H1 (cell line): Measurements from ENCODE around the gene ISY1. TPM values are rescaled to one million over a fixed set of nuclear protein-coding genes. Genes with fewer than 3 reads are reported as not detected.
"Not testable (repeated sequence)": the region's sequence is repeated elsewhere in the genome, so short reads cannot be mapped to it uniquely, and the experiment has no call there.

ENCODE experiments used
- CTCF ChIA-PET: fragments of 300-600 bp; sonication (Branson Sonifier 250); formaldehyde crosslinking; loops from one replicate; lab custom pipeline; 2021; ENCODE audit not compliant: partially characterized antibody; lab: Charles Lee
- POLR2A ChIA-PET: fragments of 300-600 bp; sonication (Branson Sonifier 250); formaldehyde crosslinking; loops from one replicate; lab custom pipeline; 2021; ENCODE audit warnings: inconsistent platforms; ENCODE audit not compliant: partially characterized antibody; lab: Charles Lee
- DNase-seq, 2 experiments: peaks; one replicate each; pipeline versions ENCODE4 v3.0.0 to v3.0.0-alpha.2; 2010 to 2022; ENCODE audit warnings: low spot score in 2 of 2, low read depth in 1 of 2, mixed read lengths in 1 of 2
- FAIRE-seq: peaks from 2 replicates; lab custom pipeline; 2011; peaks lifted over from hg19 to GRCh38; lab: Jason Lieb, UNC
- H2AFZ ChIP-seq: 2 replicates; pipeline ENCODE4 v1.8.1; 2012; ENCODE audit warnings: low read length, inconsistent platforms
- H2AK5ac ChIP-seq: 2 replicates; pipeline ENCODE4 v1.6.1; 2013; ENCODE audit warnings: low read depth, low read length
- H2BK120ac ChIP-seq: replicated peaks from 2 replicates; pipeline ENCODE3; 2013; ENCODE audit warnings: low read depth, low read length, inconsistent platforms
- H2BK12ac ChIP-seq: 2 replicates; pipeline ENCODE4 v1.6.1; 2013; ENCODE audit warnings: low read depth, low read length
- H2BK15ac ChIP-seq: 2 replicates; pipeline ENCODE4 v1.6.1; 2013; ENCODE audit warnings: low read length
- H2BK20ac ChIP-seq: 2 replicates; pipeline ENCODE4 v1.6.1; 2013; ENCODE audit warnings: low read length
- H2BK5ac ChIP-seq: 2 replicates; pipeline ENCODE4 v1.6.1; 2013; ENCODE audit warnings: low read depth, low read length
- H3K14ac ChIP-seq: 2 replicates; pipeline ENCODE4 v1.6.1; 2013; ENCODE audit warnings: inconsistent platforms; ENCODE audit not compliant: insufficient read length
- H3K18ac ChIP-seq: 2 replicates; pipeline ENCODE4 v1.6.1; 2013; ENCODE audit warnings: low read length; ENCODE audit errors: extremely low read depth
- H3K23ac ChIP-seq: 2 replicates; pipeline ENCODE4 v1.6.1; 2013; ENCODE audit warnings: inconsistent platforms; ENCODE audit not compliant: insufficient read length
- H3K23me2 ChIP-seq: 2 replicates; pipeline ENCODE4 v1.6.1; 2013; ENCODE audit warnings: low read depth, low read length
- H3K27ac ChIP-seq: 2 replicates; pipeline ENCODE4 v1.6.1; 2011; ENCODE audit warnings: low read depth, low read length, inconsistent platforms
- H3K27me3 ChIP-seq, 4 experiments: replicated peaks in 1 of 4; 1 replicate in 1 of 4; 2 replicates in 3 of 4; pipeline versions ENCODE4 v1.6.1 to v1.8.1; 2011 to 2013; ENCODE audit warnings: low read length in 3 of 4, mild to moderate bottlenecking in 3 of 4, inconsistent platforms in 2 of 4, mixed read lengths in 2 of 4, moderate library complexity in 1 of 4; ENCODE audit not compliant: control insufficient read depth in 3 of 4, insufficient read depth in 3 of 4; ENCODE audit errors: extremely low read depth in 1 of 4
- H3K36me3 ChIP-seq, 4 experiments: 2 replicates each; pipeline versions ENCODE4 v1.6.1 to v1.8.1; 2011 to 2013; ENCODE audit warnings: mild to moderate bottlenecking in 4 of 4, low read length in 3 of 4, moderate library complexity in 2 of 4, control low read depth in 1 of 4, inconsistent platforms in 1 of 4; ENCODE audit not compliant: insufficient read depth in 4 of 4, control insufficient read depth in 2 of 4
- H3K4ac ChIP-seq: replicated peaks from 2 replicates; pipeline ENCODE3; 2013; ENCODE audit warnings: low read length, low read depth, mixed read lengths, inconsistent platforms; ENCODE audit not compliant: insufficient read length
- H3K4me1 ChIP-seq, 4 experiments: replicated peaks in 1 of 4; 1 replicate in 1 of 4; 2 replicates in 3 of 4; pipeline versions ENCODE4 v1.6.1 to v1.8.1; 2011 to 2013; ENCODE audit warnings: low read length in 3 of 4, inconsistent platforms in 2 of 4, mixed read lengths in 1 of 4; ENCODE audit not compliant: insufficient read depth in 4 of 4, control insufficient read depth in 3 of 4
- H3K4me2 ChIP-seq, 2 experiments: 2 replicates each; pipeline versions ENCODE4 v1.6.1 to v1.8.1; 2011 to 2013; ENCODE audit warnings: low read depth in 2 of 2, low read length in 2 of 2, control low read depth in 1 of 2, inconsistent platforms in 1 of 2, mild to moderate bottlenecking in 1 of 2; ENCODE audit not compliant: insufficient read depth in 1 of 2
- H3K4me3 ChIP-seq, 4 experiments: fragments of 200-600, 300-600 bp in 1 of 4; sonication (generic), shearing (Covaris generic), sonication (Bioruptor Twin) in 1 of 4; 2 replicates each; pipeline versions ENCODE4 v1.5.1 to v1.8.1; 2011 to 2016; ENCODE audit warnings: low read length in 4 of 4, low read depth in 3 of 4, control low read depth in 2 of 4, inconsistent platforms in 2 of 4, mild to moderate bottlenecking in 2 of 4, mixed read lengths in 1 of 4, moderate library complexity in 1 of 4; ENCODE audit not compliant: insufficient read depth in 2 of 4; ENCODE audit errors: extremely low read depth in 1 of 4
- H3K56ac ChIP-seq: replicated peaks from 2 replicates; pipeline ENCODE3; 2013; ENCODE audit warnings: low read depth, mild to moderate bottlenecking, mixed read lengths, low read length, inconsistent platforms; ENCODE audit not compliant: insufficient read length
- H3K79me1 ChIP-seq: 2 replicates; pipeline ENCODE4 v1.6.1; 2013; ENCODE audit warnings: low read depth, low read length, control low read depth
- H3K79me2 ChIP-seq, 2 experiments: 2 replicates each; pipeline versions ENCODE4 v1.6.1 to v1.8.1; 2012 to 2013; ENCODE audit warnings: low read length in 2 of 2, mild to moderate bottlenecking in 2 of 2, inconsistent platforms in 1 of 2; ENCODE audit not compliant: insufficient read depth in 2 of 2, control insufficient read depth in 1 of 2
- H3K9ac ChIP-seq, 4 experiments: replicated peaks in 1 of 4; 1 replicate in 1 of 4; 2 replicates in 3 of 4; pipeline versions ENCODE4 v1.6.1 to v1.8.1; 2011 to 2013; ENCODE audit warnings: low read depth in 3 of 4, low read length in 3 of 4, control low read depth in 2 of 4, mild to moderate bottlenecking in 2 of 4, moderate library complexity in 2 of 4, inconsistent platforms in 1 of 4; ENCODE audit errors: extremely low read depth in 1 of 4
- H3K9me3 ChIP-seq, 2 experiments: 2 replicates each; pipeline versions ENCODE4 v1.6.1 to v1.8.1; 2012 to 2013; ENCODE audit warnings: mild to moderate bottlenecking in 2 of 2, moderate library complexity in 2 of 2, control low read depth in 1 of 2, inconsistent platforms in 1 of 2, low read depth in 1 of 2, low read length in 1 of 2, mixed read lengths in 1 of 2; ENCODE audit not compliant: insufficient read depth in 2 of 2
- H4K20me1 ChIP-seq, 2 experiments: replicated peaks in 1 of 2; 2 replicates each; pipeline versions ENCODE3 to v1.8.1; 2011 to 2013; ENCODE audit warnings: inconsistent platforms in 2 of 2, low read length in 2 of 2, mild to moderate bottlenecking in 1 of 2; ENCODE audit not compliant: insufficient read depth in 2 of 2, control insufficient read depth in 1 of 2
- H4K5ac ChIP-seq: 2 replicates; pipeline ENCODE4 v1.6.1; 2013; ENCODE audit warnings: low read length, low read depth, mixed read lengths, inconsistent platforms; ENCODE audit not compliant: insufficient read length
- H4K8ac ChIP-seq: 2 replicates; pipeline ENCODE4 v1.8.0; 2013; ENCODE audit warnings: mild to moderate bottlenecking, moderate library complexity, low read length, inconsistent platforms; ENCODE audit not compliant: insufficient read depth; ENCODE audit errors: extremely low read depth
- H4K91ac ChIP-seq: replicated peaks from 2 replicates; pipeline ENCODE3; 2013; ENCODE audit warnings: low read length, mixed read lengths, inconsistent platforms; ENCODE audit not compliant: insufficient read length
- JUN ChIP-seq: IDR thresholded peaks from 2 replicates; pipeline ENCODE4 v1.6.1; 2011; ENCODE audit warnings: low read depth, mild to moderate bottlenecking, improper control_type of control experiment, low read length
- KDM1A ChIP-seq: fragments of 200-600, 300-600 bp; sonication (generic); IDR thresholded peaks from 2 replicates; pipeline ENCODE4 v1.7.1; 2016; ENCODE audit warnings: mild to moderate bottlenecking, low read length, borderline replicate concordance
- SIN3A ChIP-seq, 2 experiments: IDR thresholded peaks in 1 of 2; conservative IDR thresholded peaks in 1 of 2; 2 replicates each; pipeline ENCODE4 v1.6.1; 2011 to 2012; ENCODE audit warnings: low read length in 2 of 2, improper control_type of control experiment in 1 of 2, low read depth in 1 of 2, mild to moderate bottlenecking in 1 of 2
- WGBS, 2 experiments: shearing (Covaris generic) in 1 of 2; methylation state at CpG; one replicate each; pipeline versions ENCODE4 v1.1.6 to v1.1.7; 2013 to 2015; ENCODE audit warnings: low lambda C conversion rate in 2 of 2, mixed read lengths in 2 of 2, inconsistent platforms in 1 of 2, low coverage in 1 of 2, missing lambda C conversion rate in 1 of 2; ENCODE audit not compliant: insufficient replicate concordance in 2 of 2, insufficient coverage in 1 of 2, insufficient read length in 1 of 2; ENCODE audit errors: extremely low coverage in 1 of 2, missing lambda C conversion rate in 1 of 2; 5-methylcytosine and 5-hydroxymethylcytosine counted together
- polyA plus RNA-seq, 7 experiments: library from polyadenylated mRNA; depleted of rRNA in 3 of 7; stranded (reverse) in 5 of 7; unstranded in 2 of 7; fragments of >200 nt in 5 of 7; fragments of 200-250 nt in 2 of 7; gene quantifications; 1 replicate in 5 of 7; 2 replicates in 1 of 7; 4 replicates in 1 of 7; pipeline versions ENCODE4 v1.2.1 to v1.2.3, GENCODE V29; 2011 to 2013; ENCODE audit warnings: missing spikeins in 2 of 7, mixed read lengths in 2 of 7
- total RNA-seq: library from RNA; stranded (reverse); fragmentation: NEBNext Ultra II Directional; extraction: Animal tissue kit (Norgen Biotek cat#: 25700); gene quantifications from 2 replicates; pipeline ENCODE4 v1.2.1, GENCODE V29; 2021

ISY1 gene
- total and polyA plus RNA-seq, 2 of the 8 experiments (the other 6 are each of a cell fraction or from before 2014, with no cell fraction given): 16.6 to 38.7 TPM

DNA sequence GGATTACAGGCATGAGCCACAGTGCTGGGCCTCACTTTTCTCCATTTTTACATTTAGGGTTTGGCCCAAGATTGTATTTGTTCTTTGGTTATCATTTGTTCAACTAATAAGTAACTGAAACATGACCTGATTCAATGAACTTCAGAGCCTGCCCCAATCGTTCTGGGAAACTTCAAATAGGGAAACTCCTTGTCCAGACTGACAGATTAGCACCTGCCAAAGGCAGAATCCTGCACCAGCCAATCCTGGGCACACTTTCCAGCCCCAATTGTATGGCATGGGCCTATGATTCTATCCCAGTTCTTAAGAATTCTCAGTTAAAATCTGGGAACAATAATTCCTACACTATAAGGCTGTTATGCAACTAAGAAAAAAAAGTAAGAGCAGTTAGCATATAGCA, 21.0 kb downstream of the ISY1 start (continued):
- TF ChIP-seq SIN3A (conservative IDR thresholded peaks at IDR 0.05 in 1 of 2, IDR thresholded peaks at IDR 0.05 in 1 of 2; ENCODE audit: low read depth in 1 of 2, low read length in 2 of 2): no peak
- TF ChIP-seq JUN: no peak
- TF ChIP-seq KDM1A: no peak

- not testable (repeated sequence) for H3K79me1 ChIP-seq, H3K14ac ChIP-seq, H3K18ac ChIP-seq, H3K4me3 ChIP-seq, H3K9me3 ChIP-seq, H3K56ac ChIP-seq, H4K20me1 ChIP-seq, H2BK20ac ChIP-seq, H3K23ac ChIP-seq, H3K27ac ChIP-seq, H2AFZ ChIP-seq, H3K9ac ChIP-seq, DNase-seq, H2AK5ac ChIP-seq, H4K91ac ChIP-seq, H3K27me3 ChIP-seq, H3K4me2 ChIP-seq, H2BK120ac ChIP-seq, H4K5ac ChIP-seq, H3K4ac ChIP-seq, H2BK5ac ChIP-seq, FAIRE-seq, H2BK12ac ChIP-seq, H3K4me1 ChIP-seq, H2BK15ac ChIP-seq, H3K79me2 ChIP-seq, H3K23me2 ChIP-seq, H4K8ac ChIP-seq
- ChIA-PET CTCF (interaction anchor here (0.7 to 1.7 kb wide), 3 partner anchors 9 to 62 kb away, joined by 3 to 5 read pairs (median 4); no protein-coding TSS in a partner anchor), POLR2A (interaction anchor here (0.6 to 1.2 kb wide), 2 partner anchors 9 to 15 kb away, joined by 3 read pairs; no protein-coding TSS in a partner anchor)
- 90% methylated on average over 10 of the region's 10 CpGs; no CpG with 5 or more reads in 1 of the 2 experiments for WGBS, 2 experiments
- H3K36me3 ChIP-seq: peaks cover 7 to 33% (median 22%) of the 10 kb centered on the region in 4 experiments; a peak in 7 of 8 replicates
Measured at GRCh38 chr3:129136275-129136674, 24.6 kb downstream of the ISY1 start.
